ENCODE data around the gene AFF4. TPM values are rescaled to one million over a fixed set of nuclear protein-coding genes. Genes with fewer than 3 reads are reported as not detected.

Gene AFF4
- total and polyA plus RNA-seq, 8 donors, result 59.5 to 86.1 (median 66.7) TPM

- no peak for DNase-seq
Observed at GRCh38 chr5:132854301-132854700, 109.1 kb downstream of the AFF4 start.

GRCh38 chr5:132853790-132854189 is 109.6 kb downstream of the AFF4 start:
- no peaks in the 10 kb centered on the region for H3K27me3 ChIP-seq
- no peak overlapping the region for H3K4me3 ChIP-seq
- peaks cover 0 to 4% of the 10 kb centered on the region in 2 donors for H3K4me1 ChIP-seq
- no peak overlapping the region for H3K27ac ChIP-seq
- intact Hi-C loops (cut with DNase I), result no loop called here
- TF ChIP-seq CTCF (IDR thresholded peaks at IDR 0.05), result no peak
- DNase-seq, result no peak
- no peak for ATAC-seq
- H3K36me3 ChIP-seq, result no peaks in the 10 kb centered on the region
- H3K9me3 ChIP-seq, result no peaks in the 10 kb centered on the region

More at GRCh38 chr5:132854301-132854700, 109.1 kb downstream of the AFF4 start:
- Histone ChIP-seq H3K4me1 (peaks cover 0 to 4% of the 10 kb centered on the region in 2 donors), H3K4me3 (no peak overlapping the region), H3K36me3 (no peaks in the 10 kb centered on the region), H3K27me3 (no peaks in the 10 kb centered on the region), H3K9me3 (no peaks in the 10 kb centered on the region), H3K27ac (no peak overlapping the region)
- no peak for ATAC-seq
- no peak for TF ChIP-seq CTCF (IDR thresholded peaks at IDR 0.05)
- intact Hi-C loops (cut with DNase I), result no loop called here

GRCh38 chr5:132853323-132853722 is 110.1 kb downstream of the AFF4 start:
- DNase-seq (no peak), ATAC-seq (no peak)
- H3K27me3 ChIP-seq, result no peaks in the 10 kb centered on the region
- no peak overlapping the region for H3K27ac ChIP-seq
- no peaks in the 10 kb centered on the region for H3K36me3 ChIP-seq
- peaks cover 0 to 4% of the 10 kb centered on the region in 2 donors for H3K4me1 ChIP-seq
- no peak for TF ChIP-seq CTCF (IDR thresholded peaks at IDR 0.05)
- H3K4me3 ChIP-seq, result no peak overlapping the region
- no peaks in the 10 kb centered on the region for H3K9me3 ChIP-seq
- intact Hi-C loops (cut with DNase I), result no loop called here

GRCh38 chr5:132850066-132850465 is 113.4 kb downstream of the AFF4 start:
- Histone ChIP-seq H3K27ac (no peak overlapping the region), H3K4me3 (no peak overlapping the region), H3K9me3 (no peaks in the 10 kb centered on the region), H3K4me1 (peaks cover 0 to 4% of the 10 kb centered on the region in 2 donors), H3K27me3 (no peaks in the 10 kb centered on the region), H3K36me3 (no peaks in the 10 kb centered on the region)
- DNase-seq (no peak), ATAC-seq (no peak)
- no peak for TF ChIP-seq CTCF (IDR thresholded peaks at IDR 0.05)
- intact Hi-C loops (cut with DNase I), result no loop called here

GRCh38 chr5:132849347-132849746 is 114.1 kb downstream of the AFF4 start:
- Histone ChIP-seq H3K9me3 (no peaks in the 10 kb centered on the region), H3K36me3 (no peaks in the 10 kb centered on the region), H3K27me3 (no peaks in the 10 kb centered on the region), H3K4me1 (peaks cover 0 to 4% of the 10 kb centered on the region in 2 donors), H3K4me3 (no peak overlapping the region), H3K27ac (no peak overlapping the region)
- DNase-seq (no peak), ATAC-seq (no peak)
- intact Hi-C loops (cut with DNase I), result no loop called here
- TF ChIP-seq CTCF (IDR thresholded peaks at IDR 0.05), result no peak
